Spinal cord (tissue), 10 donors: Measurements from ENCODE around the gene PHACTR3. TPM values are rescaled to one million over a fixed set of nuclear protein-coding genes. Genes with fewer than 3 reads are reported as not detected.

Experiments used
- DNase-seq, 6 donors: peaks; one replicate each; pipeline versions ENCODE4 v3.0.0 to v3.0.0-alpha.2; 2013 to 2015; ENCODE audit warnings: low spot score in 6 of 6, low read depth in 4 of 6
- H3K27ac ChIP-seq: one replicate; pipeline ENCODE4 v1.5.1; 2013; ENCODE audit warnings: low read depth, low read length, control low read depth
- H3K27me3 ChIP-seq: one replicate; pipeline ENCODE4 v1.6.1; 2013; ENCODE audit warnings: low read length; ENCODE audit not compliant: control insufficient read depth, insufficient read depth
- H3K36me3 ChIP-seq: one replicate; pipeline ENCODE4 v1.6.1; 2013; ENCODE audit warnings: low read length; ENCODE audit not compliant: control insufficient read depth, insufficient read depth
- H3K4me1 ChIP-seq: one replicate; pipeline ENCODE4 v1.6.1; 2013; ENCODE audit warnings: low read length; ENCODE audit not compliant: control insufficient read depth, insufficient read depth
- H3K4me3 ChIP-seq: one replicate; pipeline ENCODE4 v1.5.1; 2013; ENCODE audit warnings: low read depth, low read length, control low read depth
- H3K9me3 ChIP-seq: one replicate; pipeline ENCODE4 v1.6.1; 2013; ENCODE audit warnings: low read length; ENCODE audit not compliant: control insufficient read depth, insufficient read depth
- WGBS: methylation state at CpG from one replicate; pipeline ENCODE4 v1.1.5; 2013; ENCODE audit warnings: missing lambda C conversion rate; ENCODE audit not compliant: insufficient coverage; 5-methylcytosine and 5-hydroxymethylcytosine counted together
- polyA plus RNA-seq, 2 donors: library from polyadenylated mRNA; unstranded; fragments of 120-200 nt; gene quantifications; one replicate each; pipeline ENCODE4 v1.2.1, GENCODE V29; 2013; ENCODE audit not compliant: insufficient read length in 2 of 2
- total RNA-seq, 2 donors: library from RNA; depleted of rRNA in 1 of 2; stranded (reverse); fragments of 120-200 nt in 1 of 2; fragments of >200 nt in 1 of 2; gene quantifications; one replicate each; pipeline versions ENCODE4 v1.2.3 to v1.2.4, GENCODE V29; 2013 to 2014
- donor health status: healthy.

PHACTR3 gene
- total and polyA plus RNA-seq, 4 donors = 23.5 to 97.8 (median 52.6) TPM

- Histone ChIP-seq H3K9me3 (peaks cover 2% of the 10 kb centered on the region), H3K4me3 (no peak overlapping the region), H3K4me1 (peaks cover 27% of the 10 kb centered on the region), H3K27ac (no peak overlapping the region), H3K27me3 (no peaks in the 10 kb centered on the region), H3K36me3 (no peaks in the 10 kb centered on the region)
- no peak for DNase-seq
- no CpG with 5 or more reads among the region's 7 CpGs for WGBS
These were observed 44.2 kb downstream of the PHACTR3 start for GRCh38 chr20:59648466-59649070.

- no peaks in the 10 kb centered on the region for H3K36me3 ChIP-seq
- no peaks in the 10 kb centered on the region for H3K27me3 ChIP-seq
- WGBS = 87% methylated on average over 3 of the region's 5 CpGs
- no peak overlapping the region for H3K27ac ChIP-seq
- no peak overlapping the region for H3K4me3 ChIP-seq
- no peak for DNase-seq
- peaks cover 2% of the 10 kb centered on the region for H3K9me3 ChIP-seq
- peaks cover 9% of the 10 kb centered on the region for H3K4me1 ChIP-seq
These were observed 46.1 kb downstream of the PHACTR3 start for GRCh38 chr20:59650418-59650817.

- Histone ChIP-seq H3K4me3 (no peak overlapping the region), H3K4me1 (no peaks in the 10 kb centered on the region), H3K36me3 (no peaks in the 10 kb centered on the region), H3K9me3 (peaks cover 2% of the 10 kb centered on the region), H3K27ac (no peak overlapping the region), H3K27me3 (no peaks in the 10 kb centered on the region)
- WGBS = no CpG with 5 or more reads among the region's 2 CpGs
- DNase-seq = no peak
These were observed 48.0 kb downstream of the PHACTR3 start for GRCh38 chr20:59652381-59652780.

GRCh38 chr20:59656417-59656816 is 52.1 kb downstream of the PHACTR3 start:
- DNase-seq = no peak
- H3K36me3 ChIP-seq = no peaks in the 10 kb centered on the region
- peaks cover 2% of the 10 kb centered on the region for H3K9me3 ChIP-seq
- no peaks in the 10 kb centered on the region for H3K27me3 ChIP-seq
- no peak overlapping the region for H3K4me3 ChIP-seq
- H3K4me1 ChIP-seq = peaks cover 4% of the 10 kb centered on the region
- H3K27ac ChIP-seq = no peak overlapping the region

- peaks cover 2% of the 10 kb centered on the region for H3K9me3 ChIP-seq
- no peak overlapping the region for H3K27ac ChIP-seq
- no peak overlapping the region for H3K4me3 ChIP-seq
- WGBS = no CpG with 5 or more reads among the region's 1 CpG
- H3K4me1 ChIP-seq = peaks cover 16% of the 10 kb centered on the region
- no peaks in the 10 kb centered on the region for H3K36me3 ChIP-seq
- no peaks in the 10 kb centered on the region for H3K27me3 ChIP-seq
- DNase-seq = no peak
These were observed 53.2 kb downstream of the PHACTR3 start for GRCh38 chr20:59657459-59658046.

- Histone ChIP-seq H3K27me3 (no peaks in the 10 kb centered on the region), H3K4me1 (peaks cover 33% of the 10 kb centered on the region), H3K36me3 (peaks cover 3% of the 10 kb centered on the region), H3K27ac (no peak overlapping the region), H3K9me3 (peaks cover 2% of the 10 kb centered on the region), H3K4me3 (no peak overlapping the region)
- 83% methylated on average over 1 of the region's 2 CpGs for whole genome bisulfite sequencing
- no peak for DNase-seq
These were observed 56.1 kb downstream of the PHACTR3 start for GRCh38 chr20:59660471-59660870.

GRCh38 chr20:59661153-59661552 is 56.8 kb downstream of the PHACTR3 start:
- H3K36me3 ChIP-seq = peaks cover 5% of the 10 kb centered on the region
- no peak overlapping the region for H3K27ac ChIP-seq
- peaks cover 40% of the 10 kb centered on the region for H3K4me1 ChIP-seq
- 61% methylated on average over 6 of the region's 8 CpGs for WGBS
- H3K27me3 ChIP-seq = no peaks in the 10 kb centered on the region
- H3K9me3 ChIP-seq = peaks cover 2% of the 10 kb centered on the region
- DNase-seq = no peak
- no peak overlapping the region for H3K4me3 ChIP-seq

- H3K4me3 ChIP-seq = no peak overlapping the region
- DNase-seq = no peak
- no peaks in the 10 kb centered on the region for H3K27me3 ChIP-seq
- no peak overlapping the region for H3K27ac ChIP-seq
- H3K36me3 ChIP-seq = peaks cover 5% of the 10 kb centered on the region
- peaks cover 2% of the 10 kb centered on the region for H3K9me3 ChIP-seq
- peaks cover 42% of the 10 kb centered on the region for H3K4me1 ChIP-seq
- WGBS = 78% methylated on average over 9 of the region's 10 CpGs
These were observed 57.3 kb downstream of the PHACTR3 start for GRCh38 chr20:59661621-59662020.

GRCh38 chr20:59662161-59662560 is 57.8 kb downstream of the PHACTR3 start:
- Histone ChIP-seq H3K27me3 (no peaks in the 10 kb centered on the region), H3K4me1 (peaks cover 47% of the 10 kb centered on the region), H3K9me3 (no peaks in the 10 kb centered on the region), H3K27ac (no peak overlapping the region), H3K4me3 (no peak overlapping the region), H3K36me3 (peaks cover 5% of the 10 kb centered on the region)
- WGBS = 57% methylated on average over 5 of the region's 5 CpGs
- DNase-seq = no peak

- Histone ChIP-seq H3K9me3 (no peaks in the 10 kb centered on the region), H3K4me1 (peaks cover 48% of the 10 kb centered on the region), H3K36me3 (peaks cover 5% of the 10 kb centered on the region), H3K4me3 (no peak overlapping the region), H3K27ac (no peak overlapping the region), H3K27me3 (no peaks in the 10 kb centered on the region)
- DNase-seq = no peak
- 82% methylated on average over 13 of the region's 14 CpGs for WGBS
These were observed 58.6 kb downstream of the PHACTR3 start for GRCh38 chr20:59662856-59663512.
